SK-MEL-5 (cell line): Measurements from ENCODE around the gene DLX2. TPM values are rescaled to one million over a fixed set of nuclear protein-coding genes. Genes with fewer than 3 reads are reported as not detected.
"Not testable (repeated sequence)": the region's sequence is repeated elsewhere in the genome, so short reads cannot be mapped to it uniquely, and the experiment has no call there.

ENCODE experiments used
- DNase-seq: peaks from one replicate; pipeline ENCODE4 v3.0.0-alpha.2; 2016; ENCODE audit warnings: low read depth, low spot score
- in situ Hi-C: cut with HindIII; loops from 2 replicates; pipeline ENCODE4 v1.10.0; 2016; ENCODE audit warnings: low sequenced_read_pairs, high pct_unique_total_duplicates, low pct_unique_long_range_greater_than_20kb
- polyA plus RNA-seq, 2 experiments: library from polyadenylated mRNA; depleted of rRNA; stranded (reverse); fragments of >200 nt; gene quantifications; 2 replicates each; pipeline ENCODE4 v1.2.3, GENCODE V29; 2015
- total RNA-seq: library from RNA; depleted of rRNA; stranded (reverse); fragments of >200 nt; shearing (Covaris generic); gene quantifications from 2 replicates; pipeline ENCODE4 v1.2.3, GENCODE V29; 2014; rRNA removed

DLX2 gene
- 0.48 and 0.85 TPM in 2 replicates for total RNA-seq
- polyA plus RNA-seq (2015; cell fraction: cytosol; rRNA removed): 20.5 and 21.8 TPM in 2 replicates
- polyA plus RNA-seq (2015; cell fraction: nucleus; rRNA removed): 11.2 and 13.9 TPM in 2 replicates

DNA sequence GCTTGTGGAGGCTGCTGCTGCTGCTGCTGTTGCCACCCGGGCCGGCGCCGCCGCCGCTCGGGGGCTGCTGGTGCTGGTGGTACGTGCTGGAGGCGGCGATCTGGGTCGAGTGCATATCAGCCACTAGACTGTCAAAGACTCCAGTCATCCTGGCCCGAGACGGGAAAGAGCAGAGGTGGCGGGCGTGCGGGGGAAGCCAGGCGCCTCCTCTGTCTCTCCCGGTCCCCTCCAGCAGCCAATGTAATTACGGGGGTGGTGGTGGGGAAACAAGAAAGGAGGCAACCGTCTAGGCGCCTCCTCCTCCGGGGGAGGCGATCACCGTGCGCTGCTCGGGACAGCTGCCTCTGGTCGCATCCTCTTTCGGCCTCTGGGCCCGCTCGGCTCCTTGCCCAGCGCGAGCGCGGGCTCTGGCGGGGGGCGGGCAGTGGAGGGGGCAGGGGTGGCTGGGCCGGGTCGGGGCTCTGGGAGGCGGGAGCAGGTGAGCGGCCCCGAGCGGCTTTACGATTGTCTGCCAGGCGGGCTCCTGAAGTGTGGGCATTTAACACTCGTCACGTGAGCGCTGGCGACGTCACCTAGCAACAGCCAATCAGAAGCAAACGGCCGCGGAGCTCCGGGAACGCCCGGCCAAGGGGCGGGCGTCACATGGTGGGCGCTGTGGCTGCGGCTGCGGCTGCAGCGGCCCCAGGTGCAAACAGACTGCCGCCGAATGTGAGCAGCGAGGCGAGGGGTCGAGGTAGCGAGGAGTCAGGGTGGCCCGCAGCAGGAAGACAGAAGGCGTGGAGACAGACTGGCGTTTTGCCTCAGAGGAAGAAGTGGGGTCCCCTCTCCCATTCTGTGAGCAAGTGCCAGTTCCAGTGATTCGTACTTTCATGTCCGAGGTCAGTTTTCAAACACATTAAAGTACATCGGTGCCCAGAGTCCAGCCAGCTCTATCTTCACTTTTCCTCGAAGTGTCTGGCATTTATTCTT is at the start of gene DLX2:
Gene DLX2 (minus strand): TSS at position 510 of the 969 bp plus-strand sequence. CDS start 362 bp downstream, at position 148.
- in situ Hi-C loops: no loop called here
- DNase-seq: peak; percentile 91

DNA sequence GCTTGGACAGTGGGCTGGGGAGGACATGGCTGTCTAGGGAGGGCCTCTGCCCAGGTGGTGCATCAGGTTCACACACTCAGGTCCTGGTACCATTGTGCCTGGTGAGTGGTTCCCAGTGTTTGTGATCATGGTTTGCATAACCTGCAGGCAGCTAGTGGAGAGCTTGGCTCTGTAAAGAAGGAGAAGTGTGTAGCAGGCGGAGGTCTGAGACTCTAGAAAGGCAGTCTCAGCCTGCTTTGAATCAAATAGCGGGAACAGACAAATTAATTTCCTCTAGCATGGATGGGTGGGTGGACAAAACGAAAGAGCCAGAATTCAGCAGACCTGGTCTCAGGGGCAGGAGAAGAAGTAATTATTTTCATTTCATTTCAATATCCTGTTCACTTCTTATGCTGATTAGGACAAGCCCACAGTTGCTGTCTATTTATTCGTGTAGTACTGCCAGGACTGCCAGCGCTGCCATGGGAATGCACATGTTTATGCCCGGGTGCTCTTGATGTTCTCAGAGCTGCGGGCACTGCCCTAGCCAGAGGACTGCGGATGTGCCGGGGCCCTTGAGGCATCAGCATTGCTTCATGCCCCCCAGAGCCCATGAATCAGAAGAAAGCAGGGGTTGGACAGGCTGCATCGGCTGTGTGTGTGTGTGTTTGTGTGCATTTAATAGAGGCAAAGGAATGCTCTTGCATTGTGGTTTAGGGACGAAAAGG is 45.4 kb upstream of the DLX2 start:
- no peak for DNase-seq
- in situ Hi-C loops: no loop called here

DNA sequence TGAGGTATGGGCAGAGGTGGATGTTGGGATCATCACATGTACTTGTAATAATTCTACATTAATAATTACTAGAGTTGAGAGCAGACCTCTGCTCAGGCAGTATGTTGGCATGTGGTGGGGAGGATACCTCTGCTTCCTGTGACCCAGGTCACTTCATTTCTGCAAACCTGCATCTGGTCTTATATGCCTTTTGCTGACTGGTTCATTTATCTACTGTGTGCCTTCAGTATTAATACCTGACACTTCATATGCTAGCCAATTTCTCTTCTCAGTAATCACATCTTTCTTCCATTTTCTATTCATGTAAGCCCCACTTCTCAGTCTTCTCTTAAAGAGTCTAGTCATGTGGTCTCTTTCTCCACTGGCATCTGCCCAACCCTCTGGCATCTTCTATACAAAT is 41.1 kb upstream of the DLX2 start:
- DNase-seq: no peak
- in situ Hi-C loops: no loop called here

DNA sequence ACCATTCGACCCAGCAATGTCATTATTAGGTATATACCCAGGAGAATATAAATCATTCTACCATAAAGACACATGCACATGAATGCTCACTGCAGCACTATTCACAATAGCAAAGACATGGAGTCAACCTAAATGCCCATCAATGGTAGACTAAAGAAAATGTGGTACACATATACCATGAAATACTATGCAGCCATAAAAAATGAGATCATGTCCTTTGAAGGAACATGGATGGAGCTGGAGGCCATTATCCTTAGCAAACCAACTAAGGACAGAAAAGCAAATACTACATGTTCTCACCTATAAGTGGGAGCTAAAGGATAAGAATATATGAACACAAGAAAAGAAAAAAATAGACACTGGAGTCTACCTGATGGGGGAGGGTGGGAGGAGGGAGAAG is 36.0 kb upstream of the DLX2 start:
- in situ Hi-C loops, DNase-seq: not testable (repeated sequence)

DNA sequence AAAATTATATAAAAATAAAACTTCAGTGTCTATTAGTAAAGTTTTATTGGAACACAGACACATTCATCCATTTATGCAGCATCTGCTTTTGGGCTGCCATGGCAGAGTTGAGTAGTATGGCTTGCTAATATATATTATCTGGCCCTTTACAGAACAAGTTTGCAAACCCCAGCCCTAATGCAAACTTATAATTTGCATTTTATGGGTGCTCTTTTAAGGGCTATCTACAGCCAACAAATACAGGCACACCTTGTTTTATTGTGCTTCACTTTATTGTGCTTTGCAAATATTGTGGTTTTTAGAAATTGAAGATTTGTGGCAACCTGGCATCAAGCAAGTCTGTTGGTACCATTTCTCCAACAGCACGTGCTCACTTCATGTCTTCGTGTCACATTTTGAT is 35.2 kb upstream of the DLX2 start:
- in situ Hi-C loops: no loop called here
- DNase-seq: no peak

DNA sequence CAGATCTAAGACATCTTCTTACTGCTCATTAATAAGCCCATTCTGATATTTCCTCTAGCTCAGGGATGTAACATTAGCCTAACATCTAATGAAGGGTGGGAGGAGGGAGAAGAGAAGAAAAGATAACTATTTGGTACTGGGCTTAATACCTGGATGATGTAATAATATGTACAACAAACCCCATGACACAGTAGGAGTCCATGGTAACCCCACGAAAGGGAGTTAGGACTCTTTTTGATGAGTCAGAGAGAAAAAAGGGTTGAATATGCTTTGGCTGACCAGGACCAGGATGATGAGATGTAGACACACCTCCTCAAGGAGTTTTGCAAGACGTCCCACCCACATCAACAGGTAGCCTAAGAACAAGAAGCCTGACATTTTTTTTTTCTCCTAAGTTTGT is 34.4 kb upstream of the DLX2 start:
- no peak for DNase-seq
- in situ Hi-C loops: no loop called here

DNA sequence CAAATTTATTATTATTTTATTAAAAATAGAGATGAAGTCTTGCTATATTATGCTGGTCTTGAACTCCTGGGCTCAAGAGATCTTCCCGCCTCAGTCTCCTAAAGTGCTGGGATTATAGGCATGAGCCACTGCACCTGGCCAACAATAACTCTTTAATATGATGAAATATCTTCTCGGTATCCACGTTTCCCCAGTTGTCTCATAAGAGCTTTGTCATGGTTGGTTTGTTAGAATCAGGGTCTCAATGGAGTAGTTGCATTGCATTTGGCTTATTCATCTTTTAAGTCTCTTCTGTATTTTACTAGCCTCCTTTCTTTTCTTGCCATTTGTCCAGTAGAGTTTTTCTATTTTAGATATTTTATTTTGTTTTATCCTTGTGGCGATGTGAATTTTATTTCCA is 32.7 kb upstream of the DLX2 start:
- DNase-seq: no peak
- in situ Hi-C loops: no loop called here

DNA sequence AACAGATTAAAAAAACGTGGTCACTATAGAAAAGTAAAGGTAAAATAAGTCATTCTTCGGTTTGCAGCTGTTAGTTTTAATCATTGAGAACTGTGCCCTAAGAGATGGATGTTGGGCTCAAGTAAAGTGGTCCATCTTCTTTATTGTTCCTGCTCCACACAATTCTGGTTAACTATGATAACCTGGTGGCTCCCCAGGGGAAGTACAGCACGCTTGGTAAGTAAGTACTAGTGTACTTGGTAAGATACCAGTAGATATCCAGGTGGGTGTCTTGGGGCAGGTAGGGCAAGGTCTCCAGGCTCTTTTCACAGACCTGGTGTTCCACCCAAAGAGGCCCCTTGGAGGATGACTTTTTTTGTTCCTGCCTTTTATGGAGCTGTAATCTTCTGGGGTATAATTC is 31.6 kb upstream of the DLX2 start:
- in situ Hi-C loops: no loop called here
- DNase-seq: no peak

DNA sequence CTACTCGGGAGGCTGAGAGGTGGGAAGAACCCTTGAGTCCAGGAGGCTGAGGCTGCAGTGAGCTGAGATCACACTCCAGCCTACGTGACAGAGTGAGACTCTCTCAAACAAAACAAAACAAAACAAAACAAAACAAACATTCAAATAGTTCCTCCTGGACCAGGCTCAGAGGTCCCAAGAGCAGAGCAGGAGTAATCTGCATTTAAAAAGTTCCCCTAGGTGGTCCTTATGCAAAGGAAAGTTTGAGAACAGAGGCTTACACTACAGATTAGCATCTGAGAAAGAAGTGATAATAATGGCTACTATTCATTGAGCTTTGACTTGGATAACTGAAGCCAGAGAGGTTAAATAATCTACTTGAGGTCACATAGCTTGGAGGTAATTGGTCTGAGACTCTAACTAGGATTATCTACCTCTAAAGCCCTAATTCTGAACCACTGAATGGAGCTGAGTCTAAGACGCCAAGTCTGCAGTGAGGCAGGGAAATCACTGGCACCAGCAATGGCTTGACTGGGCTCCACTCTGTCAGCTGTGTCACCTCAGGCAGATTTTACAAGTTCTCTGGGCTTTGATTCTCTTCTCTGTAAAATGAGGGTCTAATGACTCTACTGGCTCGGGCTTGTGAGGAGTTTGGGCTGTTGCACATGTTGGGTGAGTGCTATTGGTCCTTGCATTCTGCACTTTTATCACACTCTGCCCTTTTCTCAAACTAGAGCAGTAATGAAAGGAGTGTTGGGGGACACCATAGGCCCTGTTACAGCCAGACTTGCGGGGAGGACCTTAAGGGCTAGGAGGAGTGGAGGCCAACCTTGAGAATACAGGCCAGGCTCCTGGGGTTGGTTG is 29.2 kb upstream of the DLX2 start:
- DNase-seq: no peak
- in situ Hi-C loops: no loop called here

DNA sequence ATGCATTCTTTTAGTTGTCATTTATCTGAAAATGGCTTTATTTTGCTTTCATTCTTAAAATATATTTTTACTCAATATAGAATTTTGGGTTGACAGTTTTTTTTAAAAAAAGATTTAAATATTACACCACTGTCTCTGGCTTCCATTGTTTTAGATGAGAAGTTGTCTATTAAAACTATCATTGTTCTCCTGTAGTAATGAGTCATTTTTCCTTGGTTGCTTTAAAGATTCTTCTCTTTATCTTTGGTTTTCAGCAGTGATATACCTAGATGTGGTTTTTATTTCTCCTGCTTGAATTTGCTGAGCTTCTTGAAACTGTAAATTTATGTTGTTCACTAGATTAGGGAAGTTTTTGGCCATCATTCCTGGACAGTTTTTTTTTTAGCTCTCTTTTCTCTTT is 26.7 kb upstream of the DLX2 start:
- DNase-seq: no peak

DNA sequence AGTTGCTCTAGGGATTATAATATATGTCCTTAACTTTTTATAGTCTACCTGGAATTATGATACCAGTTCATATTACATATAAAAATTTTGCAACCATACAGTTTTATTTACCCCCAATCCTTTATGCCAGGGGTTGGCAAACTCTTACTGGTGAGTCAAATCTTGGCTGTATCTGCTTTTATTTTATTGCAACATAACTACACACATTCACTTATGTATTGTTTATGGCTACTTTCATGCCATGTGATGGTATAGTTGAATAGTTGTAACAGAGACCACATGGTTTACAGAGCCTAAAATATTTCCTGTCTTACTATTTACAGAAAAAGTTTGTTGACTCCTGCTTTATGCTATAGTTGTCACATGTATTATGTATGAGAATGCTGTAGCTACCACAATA is 25.8 kb upstream of the DLX2 start:
- DNase-seq: peak; percentile 53
- in situ Hi-C loops: no loop called here

More for the DNA sequence above, 26.7 kb upstream of the DLX2 start:
- in situ Hi-C loops: no loop called here

DNA sequence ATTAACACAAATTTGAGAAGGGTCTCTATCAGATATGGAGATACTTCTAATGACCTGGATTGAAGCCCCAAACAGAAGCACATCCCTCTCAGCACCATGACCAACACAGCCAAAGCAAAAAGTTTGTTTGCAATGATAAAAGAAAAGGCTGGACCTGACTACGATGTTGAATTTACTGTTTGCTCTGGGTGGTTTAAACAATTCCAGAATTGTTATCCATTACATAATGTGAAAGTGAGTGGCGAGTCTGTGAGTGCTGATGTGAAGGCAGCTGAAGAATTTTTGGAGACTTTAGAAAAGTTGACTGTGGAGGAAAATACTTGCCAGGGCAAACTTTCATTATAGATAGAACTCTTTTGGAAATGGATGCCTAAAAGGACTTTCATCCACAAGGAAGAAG is 17.4 kb upstream of the DLX2 start:
- no peak for DNase-seq
- in situ Hi-C loops: no loop called here

DNA sequence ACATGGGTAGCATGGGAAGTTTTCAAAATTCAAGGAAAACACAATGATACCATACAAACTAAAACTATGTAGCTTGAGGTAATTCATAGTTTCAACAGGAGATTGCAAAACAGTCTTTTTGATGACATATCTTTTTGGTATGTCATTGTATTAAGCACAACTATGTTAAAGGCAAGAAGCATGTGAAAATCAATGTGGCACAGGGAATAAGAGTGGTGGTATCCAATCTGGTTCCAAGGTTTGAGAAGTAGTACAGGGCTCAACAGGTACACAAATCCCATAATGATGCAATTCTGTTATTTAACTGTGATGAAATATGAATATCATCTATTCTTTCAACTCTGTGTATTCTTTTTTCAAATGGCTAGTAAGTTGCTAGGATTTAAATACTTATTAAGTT is 16.4 kb upstream of the DLX2 start:
- in situ Hi-C loops: no loop called here
- peak; percentile 77 for DNase-seq

DNA sequence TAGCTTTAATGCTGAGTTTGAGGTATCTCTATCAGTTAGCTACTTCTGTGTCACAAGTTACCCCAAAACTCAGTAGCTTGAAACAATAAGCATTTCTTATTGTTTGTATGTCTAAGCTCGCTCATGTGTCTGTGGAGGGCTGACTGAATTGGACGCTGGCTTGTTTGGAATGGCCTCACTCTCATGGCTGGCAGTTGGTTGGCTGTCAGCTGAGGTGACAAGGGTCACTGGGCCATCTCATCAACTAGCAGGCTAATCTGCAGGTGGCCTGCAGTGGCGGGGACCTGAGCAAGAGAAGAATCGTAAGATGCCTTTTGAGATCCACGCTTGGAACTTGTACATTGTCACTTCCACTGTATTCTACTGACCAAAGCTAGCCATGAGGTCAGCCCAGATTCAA is 13.4 kb upstream of the DLX2 start:
- DNase-seq: no peak
- in situ Hi-C loops: no loop called here

DNA sequence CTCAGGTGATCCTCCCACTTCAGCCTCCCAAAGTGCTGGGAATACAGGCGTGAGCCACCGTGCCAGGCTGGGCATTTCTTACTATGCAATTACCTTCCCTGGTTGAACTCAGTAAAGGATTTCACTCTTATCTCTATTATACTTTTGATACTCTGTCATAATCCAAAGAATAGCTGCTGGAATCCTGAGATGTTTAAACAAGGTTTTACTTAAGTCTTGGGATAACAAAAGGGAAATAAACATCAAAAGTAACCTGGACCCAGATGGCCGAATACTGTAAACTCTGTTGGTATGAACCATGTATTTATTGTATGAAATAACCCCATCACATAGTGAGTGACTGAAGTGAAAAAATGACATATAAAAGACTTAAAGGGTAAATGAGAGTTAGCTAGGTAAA is 11.9 kb upstream of the DLX2 start:
- DNase-seq: no peak

DNA sequence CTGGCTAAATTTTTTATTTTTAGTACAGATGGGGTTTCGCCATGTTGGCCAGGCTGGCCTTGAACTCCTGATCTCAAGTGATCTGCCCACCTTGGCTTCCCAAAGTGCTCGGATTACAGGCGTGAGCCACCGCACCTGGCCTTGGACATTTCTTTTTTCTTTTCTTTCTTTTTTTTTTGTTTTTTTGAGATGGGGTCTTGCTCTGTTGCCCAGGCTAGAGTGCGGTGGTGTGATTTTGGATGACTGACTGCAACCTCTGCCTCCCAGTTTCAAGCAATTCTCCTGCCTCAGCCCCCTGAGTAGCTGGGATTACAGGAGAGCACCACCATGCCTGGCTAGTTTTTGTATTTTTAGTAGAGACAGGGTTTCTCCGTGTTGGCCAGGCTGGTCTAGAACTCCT is 11.5 kb upstream of the DLX2 start:
- in situ Hi-C loops, DNase-seq: not testable (repeated sequence)

More for the DNA sequence above, 11.9 kb upstream of the DLX2 start:
- in situ Hi-C loops: no loop called here

DNA sequence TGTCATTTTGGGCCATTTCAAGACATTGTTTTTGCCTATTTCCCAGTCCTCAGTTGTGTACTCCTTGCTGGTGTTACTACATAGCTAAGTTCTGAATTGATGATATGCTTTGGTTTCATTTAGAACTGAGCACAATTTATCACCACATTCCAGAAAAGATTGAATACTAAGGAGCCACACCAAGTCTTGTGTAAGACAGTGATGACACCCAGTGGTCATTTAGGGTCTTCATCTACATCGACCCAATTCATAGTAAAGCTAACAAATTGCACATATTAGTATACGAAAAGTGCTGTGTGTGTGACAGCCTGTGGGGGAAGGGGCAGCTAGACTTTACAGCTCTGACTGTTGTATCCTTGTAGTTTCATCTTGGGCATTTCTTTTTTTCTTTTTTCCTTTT is 10.9 kb upstream of the DLX2 start:
- peak; percentile 62 for DNase-seq
- in situ Hi-C loops: no loop called here
